ENCODE data around the gene EHMT2.

EHMT2 gene

GRCh38 chr6:31888276-31889258 lies 8.9 kb downstream of the EHMT2 start:
- DNase-seq (ENCODE audit: low spot score) = peak; percentile 86

GRCh38 chr6:31887173-31888007 lies 10.1 kb downstream of the EHMT2 start:
- no peak for DNase-seq (ENCODE audit: low spot score)

- DNase-seq (ENCODE audit: low spot score) = no peak
Observed at GRCh38 chr6:31886541-31886991, 10.9 kb downstream of the EHMT2 start.

GRCh38 chr6:31884528-31885035 lies 12.9 kb downstream of the EHMT2 start:
- DNase-seq (ENCODE audit: low spot score) = no peak

GRCh38 chr6:31883676-31884075 lies 13.8 kb downstream of the EHMT2 start:
- no peak for DNase-seq (ENCODE audit: low spot score)

- DNase-seq (ENCODE audit: low spot score) = no peak
Observed at GRCh38 chr6:31882344-31882743, 15.2 kb downstream of the EHMT2 start.

- DNase-seq (ENCODE audit: low spot score) = no peak
Observed at GRCh38 chr6:31881136-31881859, 16.2 kb downstream of the EHMT2 start.

- DNase-seq (ENCODE audit: low spot score) = no peak
Observed at GRCh38 chr6:31880616-31881015, 16.9 kb downstream of the EHMT2 start.

- no peak for DNase-seq (ENCODE audit: low spot score)
Observed at GRCh38 chr6:31879901-31880300, 17.6 kb downstream of the EHMT2 start.

GRCh38 chr6:31879143-31879542 lies 18.4 kb downstream of the EHMT2 start:
- no peak for DNase-seq (ENCODE audit: low spot score)

GRCh38 chr6:31878726-31879125 lies 18.8 kb downstream of the EHMT2 start, which contains the start of gene SLC44A4:
TSS of gene SLC44A4 (minus strand) at chr6:31878997. CDS start at chr6:31878980, 17 bp downstream.
- DNase-seq (ENCODE audit: low spot score) = peak; percentile 67

GRCh38 chr6:31878222-31878621 lies 19.3 kb downstream of the EHMT2 start:
- DNase-seq (ENCODE audit: low spot score) = peak; percentile 1

GRCh38 chr6:31877651-31878161 lies 19.8 kb downstream of the EHMT2 start:
- peak; percentile 14 for DNase-seq (ENCODE audit: low spot score)

GRCh38 chr6:31877125-31877650 lies 20.3 kb downstream of the EHMT2 start:
- peak; percentile 3 for DNase-seq (ENCODE audit: low spot score)

- DNase-seq (ENCODE audit: low spot score) = no peak
Observed at GRCh38 chr6:31876357-31876756, 21.1 kb downstream of the EHMT2 start.

- DNase-seq (ENCODE audit: low spot score) = no peak
Observed at GRCh38 chr6:31875877-31876276, 21.6 kb downstream of the EHMT2 start.

GRCh38 chr6:31874836-31875572 lies 22.5 kb downstream of the EHMT2 start:
- peak; percentile 1 for DNase-seq (ENCODE audit: low spot score)

- DNase-seq (ENCODE audit: low spot score) = peak; percentile 2
Observed at GRCh38 chr6:31874084-31874670, 23.3 kb downstream of the EHMT2 start.

GRCh38 chr6:31871046-31871659 lies 26.3 kb downstream of the EHMT2 start:
- DNase-seq (ENCODE audit: low spot score) = peak; percentile 38

All from iPS-NIHi11 (cell line).